Brain microvascular endothelial cell (primary cell): ENCODE results near the gene POLR3GL.

Experiments used
- DNase-seq: peaks from one replicate; pipeline ENCODE4 v3.0.0-alpha.2; 2020
- H3K27ac ChIP-seq: fragments of 250-450 bp; sonication (Bioruptor Pico); 2 replicates; pipeline ENCODE4 v1.5.1; 2020; ENCODE audit warnings: mild to moderate bottlenecking, moderate library complexity
- H3K27me3 ChIP-seq: fragments of 250-450 bp; sonication (Bioruptor Pico); replicated peaks from 2 replicates; pipeline ENCODE4 v1.5.1; 2020; ENCODE audit warnings: mild to moderate bottlenecking
- H3K36me3 ChIP-seq: fragments of 250-450 bp; sonication (Bioruptor Pico); replicated peaks from 2 replicates; pipeline ENCODE4 v1.5.1; 2020; ENCODE audit warnings: mild to moderate bottlenecking
- H3K4me3 ChIP-seq: 2 replicates; pipeline ENCODE4 v1.5.1; 2011; ENCODE audit warnings: low read depth, mild to moderate bottlenecking, control low read depth, low read length, moderate library complexity
- in situ Hi-C: cut with HindIII; loops from 2 replicates; pipeline ENCODE4 v1.10.0; 2017; ENCODE audit warnings: low sequenced_read_pairs, low pct_ligation_motif_present
- TF ChIP-seq, protein P1 (sequence below): IDR thresholded peaks from 2 replicates; pipeline ENCODE4 v1.5.1; 2011; ENCODE audit warnings: low read depth, mild to moderate bottlenecking, moderate library complexity, low read length, control low read depth, inconsistent platforms; ENCODE audit errors: missing control alignments

The POLR3GL gene

DNA sequence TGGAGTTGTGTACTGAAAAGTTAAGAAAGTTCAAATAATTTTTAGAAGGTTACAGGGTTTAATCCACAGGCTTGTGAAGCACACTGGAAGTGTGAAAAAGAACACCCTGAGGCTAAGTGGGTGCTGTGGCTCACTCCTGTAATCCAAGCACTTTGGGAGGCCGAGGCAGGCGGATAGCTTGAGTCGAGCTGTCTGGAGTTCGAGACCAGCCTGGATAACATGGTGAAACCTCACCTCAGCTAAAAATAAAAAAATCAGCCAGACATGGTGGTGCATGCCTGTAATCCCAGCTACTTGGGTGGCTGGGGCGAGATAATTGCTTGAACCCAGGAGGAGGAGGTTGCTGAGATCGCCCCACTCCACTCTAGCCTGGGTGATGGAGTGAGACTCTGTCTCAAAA lies 22.1 kb downstream of the POLR3GL start:
- TF ChIP-seq, protein P1, sequence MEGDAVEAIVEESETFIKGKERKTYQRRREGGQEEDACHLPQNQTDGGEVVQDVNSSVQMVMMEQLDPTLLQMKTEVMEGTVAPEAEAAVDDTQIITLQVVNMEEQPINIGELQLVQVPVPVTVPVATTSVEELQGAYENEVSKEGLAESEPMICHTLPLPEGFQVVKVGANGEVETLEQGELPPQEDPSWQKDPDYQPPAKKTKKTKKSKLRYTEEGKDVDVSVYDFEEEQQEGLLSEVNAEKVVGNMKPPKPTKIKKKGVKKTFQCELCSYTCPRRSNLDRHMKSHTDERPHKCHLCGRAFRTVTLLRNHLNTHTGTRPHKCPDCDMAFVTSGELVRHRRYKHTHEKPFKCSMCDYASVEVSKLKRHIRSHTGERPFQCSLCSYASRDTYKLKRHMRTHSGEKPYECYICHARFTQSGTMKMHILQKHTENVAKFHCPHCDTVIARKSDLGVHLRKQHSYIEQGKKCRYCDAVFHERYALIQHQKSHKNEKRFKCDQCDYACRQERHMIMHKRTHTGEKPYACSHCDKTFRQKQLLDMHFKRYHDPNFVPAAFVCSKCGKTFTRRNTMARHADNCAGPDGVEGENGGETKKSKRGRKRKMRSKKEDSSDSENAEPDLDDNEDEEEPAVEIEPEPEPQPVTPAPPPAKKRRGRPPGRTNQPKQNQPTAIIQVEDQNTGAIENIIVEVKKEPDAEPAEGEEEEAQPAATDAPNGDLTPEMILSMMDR = no peak
- DNase-seq = no peak
- Histone ChIP-seq H3K4me3 (no peak overlapping the region), H3K27me3 (no peaks in the 10 kb centered on the region), H3K27ac (no peak overlapping the region), H3K36me3 (no peaks in the 10 kb centered on the region)
- in situ Hi-C loops = no loop called here

- H3K36me3 ChIP-seq = peaks cover 6% of the 10 kb centered on the region
- H3K4me3 ChIP-seq = no peak overlapping the region
- H3K27me3 ChIP-seq = no peaks in the 10 kb centered on the region
- no peak for DNase-seq
- H3K27ac ChIP-seq = no peak overlapping the region
- TF ChIP-seq, protein P1 = no peak
- in situ Hi-C loops = no loop called here
Observed at GRCh38 chr1:145987926-145988325, 23.4 kb downstream of the POLR3GL start.

GRCh38 chr1:145988773-145989172 lies 24.3 kb downstream of the POLR3GL start:
- peaks cover 14% of the 10 kb centered on the region for H3K36me3 ChIP-seq
- H3K27me3 ChIP-seq = no peaks in the 10 kb centered on the region
- no peak overlapping the region for H3K27ac ChIP-seq
- DNase-seq = no peak
- TF ChIP-seq, protein P1 = no peak
- in situ Hi-C loops = no loop called here
- no peak overlapping the region for H3K4me3 ChIP-seq

DNA sequence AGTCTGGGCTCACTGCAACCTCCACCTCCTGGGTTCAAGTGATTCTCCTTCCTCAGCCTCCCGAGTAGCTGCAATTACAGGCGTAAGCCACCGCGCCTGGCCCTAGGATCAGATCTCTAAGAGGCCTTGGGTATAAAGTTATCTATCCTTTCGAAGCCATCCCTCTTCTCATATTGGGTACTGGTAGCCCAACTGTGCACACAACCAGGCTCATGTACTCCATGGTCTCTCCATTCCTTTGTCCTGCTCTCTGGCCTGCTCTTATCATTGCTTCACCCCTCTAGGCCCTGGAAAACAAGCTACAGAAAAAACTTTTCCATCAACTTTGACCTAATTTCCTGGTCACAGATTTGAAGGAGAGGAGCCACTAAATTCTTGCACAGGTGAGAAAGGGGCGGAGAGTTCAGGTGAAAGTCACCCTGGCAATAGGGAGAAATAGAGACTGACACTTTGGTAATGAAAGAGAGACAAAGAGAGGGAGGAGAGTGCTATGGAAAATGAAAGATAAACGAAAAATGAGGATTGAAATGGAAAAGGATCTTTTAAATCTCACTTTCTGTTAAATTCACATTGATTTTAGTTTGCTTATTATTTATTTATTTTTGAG lies 25.9 kb downstream of the POLR3GL start:
- DNase-seq = no peak

GRCh38 chr1:145991735-145992412 lies 27.4 kb downstream of the POLR3GL start:
- Histone ChIP-seq H3K27ac (no peak overlapping the region), H3K27me3 (no peaks in the 10 kb centered on the region), H3K4me3 (no peak overlapping the region), H3K36me3 (peaks cover 30% of the 10 kb centered on the region)
- DNase-seq = no peak
- TF ChIP-seq, protein P1 = no peak
- in situ Hi-C loops = no loop called here

More for the DNA sequence above, 25.9 kb downstream of the POLR3GL start:
- H3K27me3 ChIP-seq = no peaks in the 10 kb centered on the region
- TF ChIP-seq, protein P1 = no peak
- no peak overlapping the region for H3K27ac ChIP-seq
- peaks cover 30% of the 10 kb centered on the region for H3K36me3 ChIP-seq
- in situ Hi-C loops = no loop called here
- H3K4me3 ChIP-seq = no peak overlapping the region
